NT2/D1 (cell line): ENCODE results near the gene BTG4.

ENCODE experiments used
- SUZ12 ChIP-seq: IDR thresholded peaks from 2 replicates; pipeline ENCODE4 v1.6.1; 2011; ENCODE audit not compliant: insufficient read length, insufficient read depth; ENCODE audit errors: extremely low read depth
- YY1 ChIP-seq: IDR thresholded peaks from 2 replicates; pipeline ENCODE4 v1.6.1; 2011; ENCODE audit not compliant: insufficient read length, insufficient read depth

- TF ChIP-seq SUZ12 (no peak), YY1 (no peak)
Observed at GRCh38 chr11:111447112-111447471, 65.1 kb downstream of the BTG4 start.
